Activated T-cell treated with anti-CD3 and anti-CD28 coated beads, Interleukin-2, amount 50 U/mL, for 1 hour (primary cell): ENCODE results near the gene PODNL1.
"Not testable (repeated sequence)": the region's sequence is repeated elsewhere in the genome, so short reads cannot be mapped to it uniquely, and the experiment has no call there.

ENCODE experiments used
- DNase-seq: peaks from one replicate; pipeline ENCODE4 v3.0.0-alpha.2; 2020

The PODNL1 gene

DNA sequence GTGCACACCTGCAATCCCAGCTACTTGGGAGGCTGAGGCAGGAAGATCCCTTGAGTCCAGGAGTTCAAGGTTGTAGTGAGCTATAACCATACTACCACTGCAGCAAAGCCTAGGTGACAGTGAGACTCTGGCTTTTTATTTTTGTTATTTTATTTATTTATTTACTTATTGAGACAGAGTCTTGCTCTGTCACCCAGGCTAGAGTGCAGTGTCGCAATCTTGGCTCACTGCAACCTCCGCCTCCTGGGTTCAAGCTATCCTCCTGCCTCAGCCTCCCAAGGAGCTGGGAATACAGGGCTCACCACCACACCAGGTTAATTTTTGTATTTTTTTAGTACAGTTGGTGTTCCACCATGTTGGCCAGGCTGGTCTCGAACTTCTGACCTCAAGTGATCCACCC is 35.3 kb upstream of the PODNL1 start:
- DNase-seq: not testable (repeated sequence)

GRCh38 chr19:13972368-13973155 is 34.3 kb upstream of the PODNL1 start:
- DNase-seq: no peak

GRCh38 chr19:13971868-13972267 is 33.7 kb upstream of the PODNL1 start:
- DNase-seq: not testable (repeated sequence)

DNA sequence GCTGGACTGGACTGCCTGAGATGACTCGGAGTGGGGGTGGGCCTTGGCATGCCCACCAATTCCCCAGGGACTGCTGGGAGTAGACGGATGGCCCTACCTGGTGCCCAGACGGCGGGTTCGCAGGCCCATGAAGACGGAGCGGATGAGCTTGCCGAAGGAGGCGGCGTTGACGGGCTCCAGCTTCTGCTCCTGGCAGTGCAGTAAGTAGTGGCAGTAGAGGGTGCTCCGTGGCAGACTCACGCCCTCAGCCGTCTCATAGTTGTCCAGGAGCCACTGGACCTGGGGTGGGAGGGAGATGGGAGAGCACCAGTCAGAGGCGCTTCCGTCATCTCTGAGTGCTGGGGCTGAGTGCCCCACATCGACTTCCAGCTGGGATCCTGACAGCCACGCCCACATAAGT is 31.7 kb upstream of the PODNL1 start:
- no peak for DNase-seq

- no peak for DNase-seq
These were observed 30.8 kb upstream of the PODNL1 start for GRCh38 chr19:13968999-13969398.

GRCh38 chr19:13968383-13968935 is 30.2 kb upstream of the PODNL1 start:
- DNase-seq: peak; percentile 13

DNA sequence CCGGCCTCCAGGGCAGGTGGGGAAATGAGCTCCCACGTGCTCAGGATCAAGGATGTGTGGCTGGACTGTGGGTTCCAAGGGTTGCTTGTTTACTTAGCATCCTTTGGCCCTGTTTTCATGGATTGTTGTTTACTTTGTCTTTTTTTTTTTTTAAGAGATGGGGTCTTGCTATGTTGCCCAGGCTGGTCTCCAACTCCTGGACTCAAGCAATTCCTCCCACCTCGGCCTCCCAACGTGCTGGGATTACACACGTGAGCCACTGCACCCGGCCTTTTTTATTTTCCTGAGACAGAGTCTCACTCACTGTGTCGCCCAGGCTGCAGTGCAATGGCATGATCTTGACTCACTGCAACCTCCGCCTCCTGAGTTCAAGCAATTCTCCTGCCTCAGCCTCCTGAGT is 29.0 kb upstream of the PODNL1 start:
- not testable (repeated sequence) for DNase-seq

DNA sequence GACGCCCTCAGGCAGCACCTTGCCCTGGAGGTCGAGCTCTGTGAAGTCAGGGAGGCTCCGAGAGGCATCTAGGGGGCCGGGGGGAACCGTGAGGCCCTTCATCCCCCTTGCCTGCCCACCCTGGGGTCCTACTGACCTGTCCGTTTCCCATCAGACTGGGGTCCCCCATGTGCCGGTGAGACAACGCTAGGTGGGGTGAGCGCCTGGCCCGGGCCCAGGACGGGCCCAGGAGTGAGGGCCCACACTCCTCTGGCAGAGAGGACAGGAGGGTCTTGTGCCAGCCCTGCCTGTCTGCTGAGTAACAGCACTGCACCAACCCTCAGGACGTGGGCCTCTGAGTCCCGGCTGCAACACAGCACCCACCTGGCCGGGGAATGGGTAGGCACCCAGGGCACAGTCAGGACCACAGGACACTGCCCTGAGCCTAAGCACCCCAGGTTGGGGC is 28.5 kb upstream of the PODNL1 start:
- no peak for DNase-seq

DNA sequence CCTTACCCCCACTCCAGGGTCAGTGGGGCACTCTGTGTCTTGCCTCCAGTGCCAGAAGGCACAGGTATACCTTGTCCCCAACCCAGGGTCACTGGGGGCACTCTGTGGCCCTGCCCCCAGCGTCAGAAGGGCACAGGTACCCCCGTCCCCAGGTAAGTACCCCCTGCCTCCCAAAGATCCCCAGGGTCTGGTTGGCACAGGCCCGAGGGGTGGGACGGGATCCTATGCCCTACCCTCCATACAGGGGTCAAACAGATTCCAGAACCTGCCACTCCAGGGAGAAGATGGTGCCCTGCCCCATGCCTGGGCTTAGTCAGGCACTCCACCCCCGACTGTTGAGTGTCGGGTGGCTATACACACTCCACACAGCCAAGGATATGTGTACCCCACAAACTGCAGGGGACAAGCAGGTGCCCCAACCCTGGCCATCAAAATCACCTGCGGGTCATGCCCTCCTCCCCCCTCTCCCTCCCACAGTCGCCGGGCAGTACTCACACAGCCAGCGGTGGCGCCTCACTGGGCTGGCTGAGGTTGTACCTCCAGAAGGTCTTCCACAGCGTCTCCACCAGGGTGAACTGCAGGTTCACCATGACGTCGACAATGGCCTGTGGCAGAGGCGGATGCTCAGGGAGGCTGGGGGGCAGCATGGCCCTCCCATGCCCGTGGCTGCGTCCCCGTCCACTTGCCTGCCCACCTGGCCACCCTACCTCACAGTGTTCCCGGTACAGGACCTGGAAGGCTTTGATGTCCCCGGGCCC is 27.9 kb upstream of the PODNL1 start:
- DNase-seq: no peak

DNA sequence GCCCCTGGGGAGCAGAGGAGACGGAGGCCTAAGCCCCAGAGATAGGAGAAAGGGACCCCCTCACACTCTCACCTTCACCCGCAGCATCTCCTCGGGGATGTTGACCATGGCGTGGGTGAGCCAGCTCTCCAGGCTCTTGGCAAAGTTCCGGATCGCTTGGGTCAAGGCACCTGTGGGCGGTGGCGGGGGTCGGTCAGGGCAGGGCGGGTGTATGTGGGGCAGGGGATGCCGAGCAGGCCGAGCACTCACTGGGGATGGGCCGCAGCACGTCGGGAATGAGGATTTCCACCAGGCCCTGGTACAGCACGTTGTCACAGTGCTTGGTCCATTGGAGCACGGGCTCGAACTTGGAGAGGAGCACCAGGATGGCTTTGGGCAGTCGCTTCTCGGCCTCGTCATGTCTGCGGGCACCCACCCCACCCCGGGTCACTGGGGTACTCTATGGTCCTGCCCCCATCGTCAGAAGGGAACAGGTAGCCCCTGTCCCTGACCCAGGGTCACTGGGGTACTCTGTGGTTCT is 27.2 kb upstream of the PODNL1 start:
- no peak for DNase-seq

- no peak for DNase-seq
These were observed 26.6 kb upstream of the PODNL1 start for GRCh38 chr19:13964776-13965175.

DNA sequence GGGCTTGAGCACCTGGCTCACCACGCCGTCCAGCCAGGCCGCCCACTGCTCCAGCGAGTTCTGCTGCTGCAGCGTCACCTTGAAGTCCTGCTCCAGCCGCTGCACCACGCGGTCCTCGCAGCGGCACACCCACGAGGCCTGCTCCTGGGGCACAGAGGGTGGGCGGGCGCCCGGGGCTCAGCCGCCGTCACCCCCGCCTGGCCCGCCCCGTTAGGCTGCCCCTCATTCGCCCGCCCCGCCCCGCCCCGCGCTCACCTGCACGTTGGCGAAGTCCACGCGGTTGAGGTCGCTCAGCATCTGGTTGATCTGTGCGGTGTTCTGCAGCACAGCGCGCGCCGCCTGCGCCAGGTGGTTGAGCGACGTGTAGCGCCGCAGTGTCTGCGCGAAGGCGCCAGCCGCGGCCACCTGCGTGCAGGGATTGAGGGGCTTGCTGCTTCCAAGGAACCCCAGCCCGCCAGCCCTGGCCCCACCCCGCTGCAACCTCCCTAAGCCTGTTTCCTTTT is 25.4 kb upstream of the PODNL1 start:
- DNase-seq: no peak

- no peak for DNase-seq
These were observed 24.7 kb upstream of the PODNL1 start for GRCh38 chr19:13962699-13963602.

DNA sequence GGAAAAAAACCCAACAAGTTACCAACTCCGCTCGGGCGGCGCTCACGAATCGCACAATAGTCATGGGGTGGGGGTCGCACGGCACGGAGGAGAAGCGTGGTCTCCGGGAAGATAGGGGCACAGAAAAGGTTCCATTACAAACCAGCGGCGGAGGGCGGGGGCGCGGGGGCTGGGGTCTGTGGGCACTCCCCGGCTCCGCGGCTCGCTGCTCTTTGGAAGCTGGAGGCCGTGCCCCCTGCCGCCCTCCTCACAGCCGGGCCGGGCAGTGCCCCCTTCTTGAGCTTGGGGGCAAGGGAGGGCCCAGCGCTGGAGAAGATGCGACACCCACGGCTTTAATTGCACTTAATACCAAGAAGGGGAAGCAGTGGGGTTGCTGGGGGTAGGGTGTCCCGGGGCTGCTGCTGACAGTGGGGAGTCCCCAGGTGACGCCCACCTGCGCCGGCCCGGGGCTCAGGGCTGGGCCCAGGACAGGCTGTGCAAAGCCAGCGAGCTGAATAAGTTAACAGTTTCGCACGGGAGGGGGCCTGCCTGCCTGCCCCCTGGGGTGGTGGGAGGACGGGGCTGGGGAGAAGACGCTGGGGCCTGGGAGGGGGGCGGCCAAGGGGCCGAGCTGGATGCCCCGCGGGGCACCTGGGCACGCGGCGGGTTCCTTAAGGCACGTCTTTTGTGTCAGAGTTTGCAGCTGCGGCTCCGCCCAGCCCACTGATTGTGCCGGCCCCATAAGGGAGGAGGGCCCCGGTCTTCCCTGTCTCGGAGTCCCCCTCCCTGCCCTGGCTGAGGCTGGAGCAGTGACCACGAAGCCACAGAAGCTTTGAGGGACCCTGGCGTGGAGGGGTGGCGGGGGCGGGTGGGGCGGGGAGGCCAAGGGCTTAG is 23.8 kb upstream of the PODNL1 start:
- no peak for DNase-seq

- DNase-seq: no peak
These were observed 22.9 kb upstream of the PODNL1 start for GRCh38 chr19:13960863-13961784.

GRCh38 chr19:13959962-13960862 is 22.0 kb upstream of the PODNL1 start:
- DNase-seq: peak; percentile 51

- DNase-seq: no peak
These were observed 21.1 kb upstream of the PODNL1 start for GRCh38 chr19:13959141-13959961.

DNA sequence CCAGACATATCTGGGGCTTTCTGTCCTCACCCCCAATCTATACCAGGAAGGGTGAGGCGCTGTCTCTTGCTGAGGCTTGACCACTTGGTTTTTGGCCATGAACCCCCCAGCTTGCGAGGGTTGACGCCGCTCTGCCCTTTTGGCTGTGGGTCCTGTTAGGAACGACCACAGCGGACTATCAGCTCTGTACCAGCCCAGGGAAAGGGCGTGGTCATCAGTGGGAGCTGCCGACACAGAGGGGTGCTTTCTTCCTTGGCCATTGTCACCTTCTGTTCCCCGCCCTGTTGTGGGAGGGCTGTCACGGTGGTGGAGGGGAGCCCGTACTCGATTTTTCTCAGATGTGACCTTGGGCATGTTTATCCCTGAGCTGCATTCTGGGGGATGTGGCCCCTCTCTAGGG is 19.8 kb upstream of the PODNL1 start:
- no peak for DNase-seq
